Spleen (tissue), 7 donors: ENCODE data around the gene ATP5F1E.

ENCODE experiments used
- CTCF ChIP-seq, 11 experiments: fragments of 200-600 bp in 7 of 11; fragments of 450-650 bp in 4 of 11; sonication (generic) in 4 of 11; IDR thresholded peaks in 8 of 11; conservative IDR thresholded peaks in 3 of 11; 1 replicate in 7 of 11; 2 replicates in 4 of 11; pipeline versions ENCODE4 v1.4.0 to v1.8.0; 2016 to 2021; ENCODE audit warnings: antibody characterized with exemption in 11 of 11, inconsistent platforms in 4 of 11, mild to moderate bottlenecking in 1 of 11
- POLR2A ChIP-seq, 3 donors: fragments of 450-650 bp; IDR thresholded peaks; one replicate each; pipeline ENCODE4 v1.5.1; 2017; ENCODE audit warnings: antibody characterized with exemption in 3 of 3, mild to moderate bottlenecking in 1 of 3
- donor health status: DM: no; HTN: no; CAD: no; lungs with moderate emphysema.
- donor health status: DM: no; HTN: no; CAD: no.
- donor health status: DM: no; HTN: no; CAD: no.

GRCh38 chr20:59020938-59021551 lies 11.1 kb downstream of the ATP5F1E start:
- TF ChIP-seq POLR2A (IDR thresholded peaks at IDR 0.05) (no peak), CTCF (IDR thresholded peaks at IDR 0.05 in 8 of 11, conservative IDR thresholded peaks at IDR 0.05 in 3 of 11) (no peak)
